ENCODE data around the gene TUBA1A. TPM values are rescaled to one million over a fixed set of nuclear protein-coding genes. Genes with fewer than 3 reads are reported as not detected.
"Not testable (repeated sequence)": the region's sequence is repeated elsewhere in the genome, so short reads cannot be mapped to it uniquely, and the experiment has no call there.

Gene TUBA1A
- total RNA-seq, 1 donor from 2014 or later, result 346 TPM

DNA sequence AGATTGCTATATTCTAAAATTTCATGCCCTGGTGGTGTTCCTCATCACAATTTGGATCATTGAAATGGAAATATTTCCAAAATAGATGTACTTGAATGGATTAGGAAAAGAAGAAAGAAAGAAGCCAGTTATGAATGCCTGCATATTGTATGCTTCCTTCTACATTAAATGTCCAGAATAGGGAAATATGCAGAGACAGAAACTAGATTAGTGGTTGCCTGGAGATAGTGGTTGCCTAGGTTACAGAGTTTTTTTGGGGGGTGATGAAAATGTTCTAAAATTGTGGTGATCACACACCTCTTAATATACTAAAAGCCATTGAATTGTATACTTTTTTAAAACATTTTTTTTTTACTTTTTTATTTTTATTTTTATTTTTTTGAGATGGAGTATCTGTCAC lies 18.0 kb downstream of the TUBA1A start:
- intact Hi-C loops (cut with DNase I), result no loop called here
- no peak for ATAC-seq
- no peak for DNase-seq (ENCODE audit: low spot score)

DNA sequence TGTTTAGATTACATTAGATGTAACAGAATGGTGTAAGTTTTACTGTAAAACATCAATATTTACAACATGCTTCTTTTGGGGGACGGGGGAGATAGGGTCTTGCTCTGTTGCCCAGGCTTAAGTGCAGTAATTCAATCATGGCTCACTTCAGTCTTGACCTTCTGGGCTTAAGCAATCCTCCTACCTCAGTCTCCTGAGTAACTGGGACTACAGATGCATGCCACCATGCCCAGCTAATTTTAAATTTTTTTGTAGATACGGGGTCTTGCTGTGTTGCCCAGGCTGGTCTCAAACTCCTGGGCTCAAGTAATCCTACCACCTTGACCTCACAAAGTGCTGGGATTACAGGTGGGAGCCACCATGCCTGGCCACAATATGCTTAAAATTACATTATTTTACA lies 23.8 kb downstream of the TUBA1A start:
- intact Hi-C loops (cut with DNase I), result no loop called here
- ATAC-seq (no peak), DNase-seq (ENCODE audit: low spot score) (no peak)

DNA sequence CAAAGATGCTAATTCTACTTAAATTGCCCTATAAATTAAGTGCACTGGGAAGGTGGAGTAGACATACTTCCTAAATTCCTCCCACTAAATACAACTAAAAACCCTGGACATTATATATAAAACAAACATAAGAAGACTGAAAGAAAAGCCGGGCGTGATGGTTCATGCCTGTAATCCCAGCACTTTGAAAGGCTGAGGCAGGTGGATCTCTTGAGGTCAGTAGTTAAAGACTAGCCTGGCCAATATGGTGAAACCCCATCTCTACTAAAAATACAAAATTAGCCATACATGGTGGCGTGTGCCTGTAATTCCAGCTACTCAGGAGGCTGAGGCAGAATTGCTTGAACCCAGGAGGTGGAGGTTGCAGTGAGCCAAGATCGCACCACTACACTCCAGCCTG lies 27.0 kb downstream of the TUBA1A start:
- intact Hi-C loops (cut with DNase I); ATAC-seq; DNase-seq (ENCODE audit: low spot score): not testable (repeated sequence)

DNA sequence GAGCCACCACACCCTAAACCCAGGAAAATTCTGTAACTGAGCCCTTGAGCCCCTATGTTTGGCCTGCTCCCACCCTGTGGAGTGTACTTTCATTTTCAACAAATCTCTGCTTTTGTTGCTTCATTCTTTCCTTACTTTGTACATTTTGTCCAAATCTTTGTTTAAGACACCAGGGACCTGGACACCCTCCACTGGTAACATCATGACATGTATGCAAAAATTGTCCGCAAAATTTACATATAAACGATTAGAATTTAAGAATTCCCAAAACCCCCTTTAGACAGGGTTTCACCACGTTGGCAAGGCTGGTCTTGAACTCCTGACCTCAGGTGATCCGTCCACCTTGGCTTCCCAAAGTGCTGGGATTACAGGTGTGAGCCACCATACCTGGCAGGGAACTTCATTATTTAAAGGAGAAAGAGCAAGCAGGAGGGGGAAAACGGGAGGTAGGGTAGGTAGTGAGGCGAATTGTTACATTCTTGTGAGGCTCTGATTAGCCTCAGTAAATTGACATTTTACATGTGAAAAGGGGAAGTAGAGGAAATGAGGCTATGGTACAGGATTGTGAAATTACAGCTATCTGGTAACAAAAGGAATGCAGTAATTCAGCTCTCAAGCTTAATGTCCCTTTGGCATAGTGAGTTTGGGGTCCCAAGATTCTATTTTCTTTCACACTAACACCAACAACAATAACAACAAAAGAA lies 27.6 kb downstream of the TUBA1A start:
- DNase-seq (ENCODE audit: low spot score) (no peak), ATAC-seq (no peak)
- intact Hi-C loops (cut with DNase I), result no loop called here

DNA sequence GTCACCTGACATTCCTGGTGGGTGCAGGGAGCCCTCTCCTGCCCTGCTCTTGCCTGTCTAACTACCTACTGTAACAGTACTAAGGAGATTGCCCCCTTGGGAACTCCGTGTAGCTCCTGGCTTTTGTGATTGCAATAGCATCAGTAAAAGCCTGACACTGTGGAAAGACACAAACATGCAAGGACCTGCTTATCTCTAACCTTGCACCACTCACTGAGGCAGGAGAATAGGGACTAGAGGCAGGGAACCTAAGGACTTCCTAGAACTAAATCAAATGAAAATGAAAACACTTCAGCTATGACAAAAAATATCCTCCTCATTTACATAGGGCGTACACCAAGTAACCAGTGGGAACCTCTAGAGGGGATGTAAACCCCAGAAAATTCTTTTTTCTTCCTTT lies 28.5 kb downstream of the TUBA1A start:
- intact Hi-C loops (cut with DNase I), result no loop called here
- DNase-seq (ENCODE audit: low spot score) (no peak), ATAC-seq (no peak)

DNA sequence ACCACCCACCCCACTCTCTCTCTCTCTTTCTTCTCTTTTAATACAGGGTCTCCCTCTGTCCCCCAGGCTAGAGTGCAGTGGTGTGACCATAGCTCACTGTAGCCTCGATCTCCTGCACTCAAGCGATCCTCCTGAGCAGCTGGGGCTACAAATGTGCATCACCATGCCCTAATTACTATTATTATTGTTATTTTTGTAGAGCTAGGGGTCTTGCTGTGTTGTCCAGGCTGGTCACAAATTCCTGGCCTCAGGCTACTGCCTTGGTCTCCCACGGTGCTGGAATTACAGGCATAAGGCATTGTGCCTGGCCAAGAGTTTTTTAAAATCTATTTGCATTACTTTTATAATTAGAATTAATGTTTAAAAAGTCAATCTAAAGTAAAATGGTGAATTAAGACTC lies 34.7 kb downstream of the TUBA1A start:
- DNase-seq (ENCODE audit: low spot score) (no peak), ATAC-seq (no peak)
- intact Hi-C loops (cut with DNase I), result no loop called here

DNA sequence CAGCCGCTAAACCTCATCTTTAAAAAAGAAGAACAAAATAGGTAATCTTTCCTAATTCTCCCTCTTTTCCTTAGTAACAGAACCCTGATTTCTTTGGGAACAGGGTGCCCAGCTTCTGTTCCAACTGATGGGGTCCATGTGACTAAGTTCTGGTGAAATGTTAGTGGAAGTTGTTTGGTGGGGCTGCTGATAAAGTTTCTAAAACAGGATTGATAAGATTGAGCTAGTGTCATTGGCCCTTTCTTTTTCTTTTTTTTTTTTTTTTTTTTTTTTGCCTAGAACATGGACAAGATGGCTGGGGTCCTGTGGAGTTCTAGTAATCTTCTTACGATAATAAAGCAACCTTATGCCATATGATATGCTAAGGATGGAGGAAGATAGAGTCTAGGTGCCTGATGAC lies 41.5 kb downstream of the TUBA1A start:
- intact Hi-C loops (cut with DNase I), result no loop called here
- DNase-seq (ENCODE audit: low spot score) (no peak), ATAC-seq (no peak)

DNA sequence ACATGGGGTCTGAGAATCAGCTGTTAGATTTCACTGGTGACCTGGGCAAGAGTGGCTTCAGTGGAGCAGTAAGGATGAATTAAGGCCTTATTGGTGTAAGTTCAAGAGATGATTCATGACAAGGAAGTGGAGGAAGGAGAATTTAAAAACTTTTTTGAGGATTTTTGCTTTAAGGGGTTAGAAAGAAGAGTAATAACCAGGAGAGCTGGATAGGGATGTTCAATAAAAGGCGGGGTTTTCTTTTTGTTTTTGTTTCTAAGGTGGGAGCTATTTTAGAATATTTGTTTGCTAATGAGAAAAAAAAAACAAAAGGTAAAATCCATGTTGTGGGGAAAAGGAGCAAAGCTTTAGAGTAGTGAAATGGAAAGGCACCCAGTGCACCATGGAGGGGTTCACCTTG lies 42.5 kb downstream of the TUBA1A start:
- no peak for ATAC-seq

DNA sequence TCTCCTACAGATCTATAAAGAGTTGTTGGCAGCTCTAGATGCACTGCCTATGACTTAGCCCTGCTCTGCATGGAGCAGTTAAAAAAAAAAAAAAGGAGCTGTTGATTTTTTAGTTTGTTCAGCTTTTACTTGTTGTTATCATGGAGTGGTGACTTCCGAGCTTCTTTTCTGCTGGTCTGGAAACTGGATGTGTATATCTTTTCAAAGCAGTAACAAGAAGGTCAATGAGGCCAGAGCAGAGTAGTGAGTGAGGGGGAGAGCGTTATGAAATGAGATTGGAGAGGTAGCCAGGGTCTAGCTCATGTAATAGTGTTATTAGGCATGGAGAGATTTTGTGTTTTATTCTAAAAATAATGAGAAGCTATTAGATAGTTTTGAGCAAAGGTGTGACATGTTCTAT lies 44.5 kb downstream of the TUBA1A start:
- ATAC-seq, result no peak
- intact Hi-C loops (cut with DNase I), result no loop called here
- DNase-seq (ENCODE audit: low spot score), result no peak

More for the DNA sequence above, 42.5 kb downstream of the TUBA1A start:
- intact Hi-C loops (cut with DNase I), result no loop called here
- no peak for DNase-seq (ENCODE audit: low spot score)

DNA sequence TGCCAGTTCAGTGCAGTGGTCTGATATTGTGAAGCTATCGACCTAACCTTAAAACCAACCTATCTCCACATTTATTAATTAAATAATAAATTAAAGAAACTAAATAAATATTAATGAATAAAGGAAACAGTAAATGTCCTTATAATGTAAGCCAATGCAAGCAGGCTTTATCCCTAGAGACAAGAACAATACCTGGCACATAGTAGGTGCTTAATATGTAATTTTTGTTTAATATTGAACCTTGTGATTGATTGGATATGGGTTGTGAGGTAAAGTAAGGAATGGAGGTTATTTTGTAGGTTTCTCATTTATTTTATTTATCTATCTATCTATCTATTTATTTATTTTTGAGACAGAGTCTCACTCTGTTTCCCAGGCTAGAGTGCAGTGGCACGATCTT lies 49.9 kb downstream of the TUBA1A start:
- intact Hi-C loops (cut with DNase I), result loop anchor here (10.0 kb wide), 2 partner anchors 46 to 96 kb away; partner anchors contain the start of gene TUBA1A
- no peak for ATAC-seq
- DNase-seq (ENCODE audit: low spot score), result no peak

DNA sequence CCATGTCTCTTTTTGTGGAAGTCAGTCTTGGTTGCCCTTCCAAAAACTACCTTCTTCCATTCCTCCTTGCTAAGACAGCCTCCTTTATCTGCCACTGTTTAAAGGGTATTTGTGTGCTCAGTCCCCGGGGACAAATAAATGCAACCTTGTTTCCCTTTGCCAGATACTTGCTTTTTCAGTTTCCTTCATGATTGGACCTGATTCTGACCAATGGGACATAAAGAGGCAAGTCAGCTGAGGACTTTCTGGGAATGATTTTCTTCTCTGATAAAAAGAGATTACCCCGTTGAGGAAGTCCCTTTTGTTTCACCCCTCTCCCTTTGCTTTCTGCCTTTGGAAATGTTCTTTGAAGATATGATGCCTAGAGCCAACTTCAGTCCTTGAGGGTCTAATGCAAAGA lies 50.3 kb downstream of the TUBA1A start:
- no peak for DNase-seq (ENCODE audit: low spot score)
- no peak for ATAC-seq
- intact Hi-C loops (cut with DNase I), result loop anchor here (10.0 kb wide), 2 partner anchors 46 to 96 kb away; partner anchors contain the start of gene TUBA1A

DNA sequence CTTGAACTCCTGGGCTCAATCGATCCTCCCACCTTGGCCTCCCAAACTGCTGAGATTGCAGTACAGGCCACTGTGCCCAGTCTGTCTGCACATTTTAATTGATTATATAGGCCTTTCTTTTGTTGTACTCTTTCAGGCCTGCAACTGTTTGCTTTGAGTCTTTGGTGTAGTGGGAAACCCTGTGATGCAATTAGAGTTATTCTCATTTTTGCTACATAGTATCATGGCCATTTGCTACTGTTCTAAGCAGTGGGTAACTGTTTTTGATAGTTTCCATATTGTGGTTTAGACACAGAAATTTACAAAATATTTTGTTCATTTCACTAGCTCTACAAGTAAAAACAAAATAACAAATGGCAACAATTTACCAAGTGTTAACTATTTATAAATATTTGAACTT lies 51.4 kb downstream of the TUBA1A start:
- intact Hi-C loops (cut with DNase I), result loop anchor here (10.0 kb wide), 2 partner anchors 47 to 97 kb away; partner anchors contain the start of gene TUBA1A
- DNase-seq (ENCODE audit: low spot score) (no peak), ATAC-seq (no peak)

DNA sequence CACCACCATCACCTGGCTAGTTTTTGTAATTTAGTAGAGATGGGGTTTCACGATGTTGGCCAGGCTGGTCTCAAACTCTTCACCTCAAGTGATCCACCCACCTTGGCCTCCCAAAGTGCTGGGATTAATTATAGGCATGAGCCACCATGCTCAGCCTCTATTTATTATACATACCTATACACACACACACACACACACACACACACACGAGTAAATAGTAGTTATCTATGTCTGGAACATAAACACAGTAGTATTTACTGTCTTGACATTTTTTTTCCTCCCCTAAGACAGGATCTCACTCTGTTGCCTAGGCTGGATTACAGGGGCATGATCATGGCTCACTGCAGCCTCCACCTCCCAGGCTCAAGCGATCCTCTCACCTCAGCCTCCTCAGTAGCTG lies 51.9 kb downstream of the TUBA1A start:
- not testable (repeated sequence) for ATAC-seq; DNase-seq (ENCODE audit: low spot score)
- intact Hi-C loops (cut with DNase I), result loop anchor here (10.0 kb wide), 2 partner anchors 48 to 98 kb away; partner anchors contain the start of gene TUBA1A

Other genes starting within 250 kb of the TUBA1A start
- 112 TPM for gene ARF3, start 231.6 kb downstream of the TUBA1A start, total RNA-seq
- gene WNT10B, start 217.3 kb downstream of the TUBA1A start, total RNA-seq, result 1.1 TPM
- not detected for gene WNT1, start 210.8 kb downstream of the TUBA1A start, total RNA-seq
- gene DDN, start 189.7 kb downstream of the TUBA1A start, total RNA-seq, result not detected
- gene PRKAG1, start 170.3 kb downstream of the TUBA1A start, total RNA-seq, result 46.4 TPM
- 123 TPM for gene KMT2D, start 128.3 kb downstream of the TUBA1A start, total RNA-seq
- 2.7 TPM for gene RHEBL1, start 119.1 kb downstream of the TUBA1A start, total RNA-seq
- 54.5 TPM for gene DHH, start 94.3 kb downstream of the TUBA1A start, total RNA-seq
- gene LMBR1L, start 78.2 kb downstream of the TUBA1A start, total RNA-seq, result 99.1 TPM
- gene TUBA1B, start 57.7 kb downstream of the TUBA1A start, total RNA-seq, result 680 TPM
- 59.8 TPM for gene TUBA1C, start 76.0 kb upstream of the TUBA1A start, total RNA-seq
- 3.7 TPM for gene PRPH, start 106.1 kb upstream of the TUBA1A start, total RNA-seq
- 0.58 TPM for gene TROAP, start 134.2 kb upstream of the TUBA1A start, total RNA-seq
- gene C1QL4, start 148.1 kb upstream of the TUBA1A start, total RNA-seq, result not detected
- gene DNAJC22, start 157.8 kb upstream of the TUBA1A start, total RNA-seq, result not detected
- gene SPATS2, start 178.4 kb upstream of the TUBA1A start, total RNA-seq, result 14.8 TPM